ENCODE results near the gene TRIM8. TPM values are rescaled to one million over a fixed set of nuclear protein-coding genes. Genes with fewer than 3 reads are reported as not detected.

Gene TRIM8
- total RNA-seq, 2 donors from 2014 or later = 148 to 222 TPM

DNA sequence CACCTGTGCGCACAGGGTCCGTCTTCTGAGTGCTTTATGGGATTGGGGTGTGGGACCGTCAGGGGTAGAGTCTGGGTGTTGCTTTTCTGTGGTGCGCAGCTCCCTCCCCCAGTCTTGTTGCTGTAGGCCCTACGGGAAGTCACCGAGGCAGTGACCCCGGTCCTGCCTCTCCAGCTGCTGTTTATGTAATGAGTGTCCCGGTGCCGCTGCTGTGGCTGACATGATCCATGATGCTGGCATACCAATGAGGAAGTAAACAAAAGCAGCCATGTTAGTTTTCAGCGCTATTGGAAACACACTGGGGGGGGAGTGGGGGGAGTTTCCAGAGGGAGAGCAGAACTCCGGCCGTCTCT, 1.1 kb downstream of the TRIM8 start:
- peaks cover 29% of the 10 kb centered on the region for H3K4me1 ChIP-seq (replicated peaks)
- WGBS = 0% methylated on average over 12 of the region's 12 CpGs
- H3K4me3 ChIP-seq = peak overlapping the region; percentile 83 to 87
- H3K36me3 ChIP-seq = no peaks in the 10 kb centered on the region
- peak overlapping the region; percentile 97 to 99 for H3K27ac ChIP-seq
- peak; percentile 84 for DNase-seq (ENCODE audit: low spot score)
- H3K9me3 ChIP-seq = no peaks in the 10 kb centered on the region
- H3K27me3 ChIP-seq (replicated peaks; ENCODE audit: insufficient read depth) = no peaks in the 10 kb centered on the region
- peak; percentile 26 for TF ChIP-seq POLR2A (IDR thresholded peaks at IDR 0.05)
- TF ChIP-seq CTCF (IDR thresholded peaks at IDR 0.05) = no peak
- peak; percentile 40 for TF ChIP-seq POLR2AphosphoS5 (IDR thresholded peaks at IDR 0.05)
- intact Hi-C loops (cut with DNase I) = loop anchor here (2.0 to 5.0 kb wide), 2 partner anchors 67 to 143 kb away; partner anchors contain the start of genes ACTR1A, ARL3, SFXN2 and SUFU

DNA sequence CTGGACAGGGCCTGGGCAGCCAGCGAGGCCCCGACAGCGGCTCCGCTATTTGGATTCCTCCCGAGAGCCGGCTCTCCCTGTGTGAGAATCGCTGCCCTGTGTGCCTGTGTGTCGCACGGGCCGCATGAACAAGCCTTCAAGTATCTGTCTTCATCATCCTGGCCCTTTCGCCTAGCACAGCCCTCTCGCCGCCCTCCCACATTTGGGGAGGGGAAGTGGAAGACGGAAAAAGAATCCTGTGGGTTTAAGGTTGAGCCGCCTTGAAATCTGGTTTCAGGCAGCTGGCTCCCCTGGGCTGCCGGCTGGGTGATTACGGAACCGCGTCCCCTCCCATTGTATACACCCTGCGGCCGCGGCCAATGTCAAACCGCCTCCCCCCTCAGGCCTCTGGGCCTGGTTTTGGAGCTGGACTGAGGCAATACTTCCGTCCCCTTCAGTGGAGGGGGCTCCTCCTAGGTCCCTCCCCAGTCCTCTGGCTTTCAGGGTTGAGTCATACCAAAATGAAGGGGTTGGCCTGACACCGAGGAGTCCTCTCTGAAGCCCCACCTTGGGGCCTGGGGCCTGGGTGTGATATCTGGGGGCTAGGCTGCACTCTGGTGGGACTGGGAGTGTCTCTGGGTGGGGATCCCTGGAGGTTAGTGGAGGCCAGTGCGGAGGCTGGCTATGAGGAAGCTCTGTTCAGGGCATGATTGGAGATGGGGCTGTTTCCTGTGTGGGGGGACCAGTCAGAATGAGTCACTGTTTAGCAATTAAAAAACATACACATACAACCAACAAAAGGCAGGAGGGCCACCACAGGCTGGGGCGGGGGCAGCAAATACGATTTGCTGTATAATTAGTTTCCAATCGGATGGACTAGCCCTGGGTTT, 1.7 kb downstream of the TRIM8 start:
- Histone ChIP-seq H3K27ac (peak overlapping the region; percentile 97 to 99), H3K9me3 (no peaks in the 10 kb centered on the region), H3K27me3 (replicated peaks; ENCODE audit: insufficient read depth) (no peaks in the 10 kb centered on the region), H3K4me3 (peak overlapping the region; percentile 83 to 87), H3K36me3 (no peaks in the 10 kb centered on the region), H3K4me1 (replicated peaks) (peaks cover 31% of the 10 kb centered on the region)
- DNase-seq (ENCODE audit: low spot score) = peak; percentile 73
- peak in 2 of 4 experiments; percentile 7 to 9 for TF ChIP-seq CTCF (IDR thresholded peaks at IDR 0.05)
- TF ChIP-seq POLR2AphosphoS5 (IDR thresholded peaks at IDR 0.05) = peak; percentile 44
- TF ChIP-seq POLR2A (IDR thresholded peaks at IDR 0.05) = peak; percentile 52
- whole genome bisulfite sequencing = under 1% methylated on average over 29 of the region's 29 CpGs
- intact Hi-C loops (cut with DNase I) = loop anchor here (2.0 to 5.0 kb wide), 2 partner anchors 66 to 143 kb away; partner anchors contain the start of genes ACTR1A, ARL3, SFXN2 and SUFU

- H3K27ac ChIP-seq = peak overlapping the region; percentile 97 to 99
- peaks cover 35% of the 10 kb centered on the region for H3K4me1 ChIP-seq (replicated peaks)
- H3K9me3 ChIP-seq = no peaks in the 10 kb centered on the region
- H3K4me3 ChIP-seq = peak overlapping the region; percentile 83 to 87
- 3% methylated on average over 18 of the region's 18 CpGs for WGBS
- peak; percentile 54 for DNase-seq (ENCODE audit: low spot score)
- TF ChIP-seq POLR2AphosphoS5 (IDR thresholded peaks at IDR 0.05) = no peak
- no peak for TF ChIP-seq POLR2A (IDR thresholded peaks at IDR 0.05)
- TF ChIP-seq CTCF (IDR thresholded peaks at IDR 0.05) = no peak
- intact Hi-C loops (cut with DNase I) = loop anchor here (5.0 kb wide), 1 partner anchor 65 kb away; the partner anchor contains the start of genes ARL3 and SFXN2
- H3K27me3 ChIP-seq (replicated peaks; ENCODE audit: insufficient read depth) = no peaks in the 10 kb centered on the region
- H3K36me3 ChIP-seq = no peaks in the 10 kb centered on the region
These were observed 2.5 kb downstream of the TRIM8 start for GRCh38 chr10:102646610-102647442.

- no peak for TF ChIP-seq POLR2A (IDR thresholded peaks at IDR 0.05)
- TF ChIP-seq CTCF (IDR thresholded peaks at IDR 0.05) = no peak
- TF ChIP-seq POLR2AphosphoS5 (IDR thresholded peaks at IDR 0.05) = no peak
- H3K27ac ChIP-seq = peak overlapping the region; percentile 97 to 99
- 32% methylated on average over 7 of the region's 7 CpGs for WGBS
- H3K9me3 ChIP-seq = no peaks in the 10 kb centered on the region
- peak overlapping the region; percentile 83 to 87 for H3K4me3 ChIP-seq
- no peak for DNase-seq (ENCODE audit: low spot score)
- intact Hi-C loops (cut with DNase I) = loop anchor here (5.0 kb wide), 1 partner anchor 65 kb away; the partner anchor contains the start of genes ARL3 and SFXN2
- peaks cover 35% of the 10 kb centered on the region for H3K4me1 ChIP-seq (replicated peaks)
- H3K36me3 ChIP-seq = no peaks in the 10 kb centered on the region
- no peaks in the 10 kb centered on the region for H3K27me3 ChIP-seq (replicated peaks; ENCODE audit: insufficient read depth)
These were observed 3.4 kb downstream of the TRIM8 start for GRCh38 chr10:102647443-102648268.

Data from prostate gland (tissue), 2 donors.